Activated naive CD8-positive, alpha-beta T cell (primary cell): ENCODE data around the gene LDB2.

Source experiments
- H3K27ac Mint-ChIP-seq: one replicate; pipeline ENCODE4 v1.8.0; 2021; ENCODE audit warnings: mixed read lengths
- H3K27me3 Mint-ChIP-seq: one replicate; pipeline ENCODE4 v1.8.0; 2021; ENCODE audit warnings: mixed read lengths
- H3K36me3 Mint-ChIP-seq: one replicate; pipeline ENCODE4 v1.8.0; 2021; ENCODE audit warnings: mixed read lengths
- H3K4me1 Mint-ChIP-seq: one replicate; pipeline ENCODE4 v1.8.0; 2021; ENCODE audit warnings: low read depth, mixed read lengths
- H3K4me3 Mint-ChIP-seq: one replicate; pipeline ENCODE4 v1.8.0; 2021; ENCODE audit warnings: mild to moderate bottlenecking, mixed read lengths
- H3K9me3 Mint-ChIP-seq: one replicate; pipeline ENCODE4 v1.8.0; 2021; ENCODE audit warnings: low read depth, mixed read lengths

LDB2 gene

DNA sequence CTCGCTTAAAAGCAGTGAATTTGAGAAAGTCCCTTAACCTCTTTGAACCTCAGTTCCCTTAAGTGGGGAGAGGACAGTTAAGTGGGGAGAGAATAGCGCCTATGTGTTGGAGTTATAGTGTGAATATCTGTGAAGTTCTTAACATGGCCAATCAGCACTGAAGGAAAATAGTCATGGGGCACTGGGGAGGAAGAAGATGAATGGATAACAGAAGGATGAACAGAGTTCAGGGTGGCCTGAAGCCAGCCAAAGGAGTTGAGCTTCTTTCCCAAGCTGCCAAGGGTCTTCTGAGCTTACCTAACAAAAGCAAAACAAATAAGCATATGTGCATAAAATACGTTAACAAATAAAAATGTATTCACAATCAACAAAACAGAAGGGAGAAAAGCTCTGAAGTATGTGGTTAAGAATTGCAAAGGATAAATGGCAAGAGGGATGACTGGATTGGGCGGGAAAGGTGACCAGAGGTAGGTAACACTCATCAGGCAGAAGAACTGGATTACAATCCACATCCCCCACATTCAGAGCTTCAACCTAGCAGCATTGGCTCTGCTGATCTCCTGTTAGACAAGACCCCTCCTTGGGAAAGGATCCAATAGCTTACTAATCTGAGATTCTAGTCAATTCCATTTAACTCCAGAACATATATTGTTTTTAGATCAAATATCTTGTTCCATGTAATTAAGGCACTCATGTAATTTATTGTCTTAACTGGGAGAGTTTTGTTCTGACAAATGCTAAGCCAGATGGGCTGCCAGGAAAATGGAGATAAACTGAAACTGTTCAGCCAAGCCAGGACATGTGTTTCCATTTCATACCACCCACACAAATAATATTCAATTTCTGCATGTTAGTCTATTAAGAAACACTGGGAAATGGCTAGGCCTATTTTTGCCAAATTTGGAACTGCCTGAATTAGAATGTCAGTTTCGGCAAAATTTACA lies 221.2 kb downstream of the LDB2 start:
- Mint-ChIP-seq H3K27ac (no peak overlapping the region), H3K27me3 (peaks cover 3% of the 10 kb centered on the region), H3K36me3 (no peaks in the 10 kb centered on the region), H3K9me3 (no peaks in the 10 kb centered on the region), H3K4me3 (no peak overlapping the region), H3K4me1 (no peaks in the 10 kb centered on the region)

DNA sequence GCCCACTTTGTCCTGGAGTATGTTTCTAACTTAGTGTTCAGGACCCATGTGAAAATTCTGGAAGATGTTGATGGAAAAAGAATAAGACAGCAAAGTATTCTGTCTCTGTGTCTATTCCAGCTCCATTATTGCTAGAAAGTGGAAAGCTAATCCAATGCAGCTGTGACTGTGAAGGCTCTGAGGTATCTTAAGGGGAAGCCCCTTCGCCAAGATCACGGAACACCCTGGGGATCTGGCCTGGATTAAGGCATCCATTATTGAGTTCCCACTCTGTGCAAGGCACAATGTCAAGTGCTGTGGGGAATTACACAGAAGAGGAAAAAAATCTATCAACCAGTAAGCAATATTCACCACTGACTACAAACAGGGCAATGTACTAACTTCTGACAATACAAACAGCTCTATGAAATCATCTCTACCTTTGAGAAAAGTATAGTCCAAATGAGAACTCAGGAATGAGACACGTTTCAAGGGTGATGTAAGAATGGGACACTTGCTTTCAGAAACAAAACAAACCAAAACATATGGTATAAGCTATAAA lies 222.1 kb downstream of the LDB2 start:
- H3K4me1 Mint-ChIP-seq: no peaks in the 10 kb centered on the region
- H3K4me3 Mint-ChIP-seq: no peak overlapping the region
- H3K27ac Mint-ChIP-seq: no peak overlapping the region
- H3K9me3 Mint-ChIP-seq: no peaks in the 10 kb centered on the region
- peaks cover 3% of the 10 kb centered on the region for H3K27me3 Mint-ChIP-seq
- no peaks in the 10 kb centered on the region for H3K36me3 Mint-ChIP-seq

DNA sequence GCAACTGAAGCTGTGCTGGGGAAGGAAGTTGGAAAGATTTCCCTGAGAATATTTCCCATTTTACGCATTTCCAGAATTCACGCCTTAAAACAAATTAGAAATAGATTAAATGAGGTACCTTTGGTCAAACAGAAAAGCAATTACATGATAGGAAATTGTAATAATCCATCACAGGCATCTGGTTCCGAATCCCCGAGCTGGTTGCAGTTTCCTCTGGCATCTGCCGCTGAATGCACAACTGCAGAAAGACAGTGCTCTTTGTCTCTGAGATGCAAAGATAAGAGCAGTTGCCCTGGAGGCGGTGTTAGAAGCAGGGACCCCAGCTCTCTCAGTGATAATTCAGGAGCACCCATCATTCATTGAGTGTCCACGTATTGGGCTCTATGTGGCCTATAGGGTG lies 224.4 kb downstream of the LDB2 start:
- Mint-ChIP-seq H3K9me3 (no peaks in the 10 kb centered on the region), H3K4me1 (no peaks in the 10 kb centered on the region), H3K27me3 (peaks cover 3% of the 10 kb centered on the region), H3K4me3 (no peak overlapping the region), H3K27ac (no peak overlapping the region), H3K36me3 (no peaks in the 10 kb centered on the region)

DNA sequence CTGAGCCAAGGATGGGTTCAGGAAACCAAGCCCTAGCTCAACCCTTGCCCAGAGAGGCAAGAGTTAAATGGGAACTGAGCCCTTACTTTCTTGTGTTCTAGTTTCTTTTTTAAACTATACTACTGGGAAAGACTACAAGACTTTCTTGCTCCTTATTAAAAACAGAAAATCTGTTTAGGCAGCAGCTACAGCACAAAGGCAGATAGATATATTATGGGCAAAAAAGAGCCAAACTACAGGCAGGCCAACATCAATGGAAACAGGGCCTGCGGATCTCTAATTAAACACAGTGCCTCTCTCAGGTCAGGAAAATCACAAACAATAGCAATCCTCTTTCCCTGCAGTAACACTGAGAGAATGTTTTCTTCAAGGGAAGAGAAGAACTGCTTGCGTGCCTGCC lies 226.0 kb downstream of the LDB2 start:
- Mint-ChIP-seq H3K9me3 (no peaks in the 10 kb centered on the region), H3K27me3 (peaks cover 2% of the 10 kb centered on the region)

DNA sequence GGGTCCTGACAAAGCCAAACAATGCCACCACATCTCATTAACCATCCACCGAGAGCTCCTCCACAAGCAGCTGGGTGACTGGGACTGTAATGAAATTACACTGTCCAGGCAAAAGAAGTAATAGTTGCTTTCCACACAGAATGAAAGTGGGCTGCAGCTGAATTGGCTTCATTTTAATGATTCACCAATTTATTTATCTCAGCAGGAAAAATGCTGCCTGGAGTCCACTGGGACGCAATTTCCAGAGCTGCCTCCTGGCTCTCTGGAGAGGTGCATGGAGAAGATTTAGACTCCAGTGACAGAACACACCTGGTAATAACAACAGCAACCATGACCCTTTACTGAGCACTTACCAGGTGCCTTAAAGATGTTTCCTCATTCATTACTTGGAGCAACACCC lies 226.7 kb downstream of the LDB2 start:
- no peak overlapping the region for H3K4me3 Mint-ChIP-seq
- no peak overlapping the region for H3K27ac Mint-ChIP-seq
- no peaks in the 10 kb centered on the region for H3K9me3 Mint-ChIP-seq
- no peaks in the 10 kb centered on the region for H3K4me1 Mint-ChIP-seq
- H3K36me3 Mint-ChIP-seq: no peaks in the 10 kb centered on the region
- H3K27me3 Mint-ChIP-seq: peaks cover 2% of the 10 kb centered on the region

More for the DNA sequence above, 226.0 kb downstream of the LDB2 start:
- Mint-ChIP-seq H3K36me3 (no peaks in the 10 kb centered on the region), H3K4me3 (no peak overlapping the region), H3K4me1 (no peaks in the 10 kb centered on the region), H3K27ac (no peak overlapping the region)

DNA sequence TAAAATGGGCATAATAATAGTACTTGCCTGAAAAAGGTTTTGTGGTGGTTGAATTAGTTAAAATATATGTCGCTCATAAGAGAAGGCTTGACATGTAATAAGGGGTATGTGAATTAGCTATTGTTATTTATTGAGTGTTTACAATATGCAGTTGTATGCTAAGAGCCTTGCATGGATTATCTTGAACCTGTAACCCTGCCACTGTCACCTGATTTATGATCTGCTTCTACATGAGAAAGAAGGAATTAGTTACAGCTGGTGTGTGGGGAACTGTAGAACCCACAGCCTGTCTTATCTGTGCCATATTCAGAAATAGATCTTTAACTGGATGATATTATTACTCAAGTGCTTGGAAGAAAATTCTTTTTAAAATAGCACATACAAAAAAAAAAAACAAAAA lies 227.7 kb downstream of the LDB2 start:
- Mint-ChIP-seq H3K9me3 (no peaks in the 10 kb centered on the region), H3K4me3 (no peak overlapping the region), H3K4me1 (no peaks in the 10 kb centered on the region), H3K27me3 (peaks cover 4% of the 10 kb centered on the region), H3K36me3 (no peaks in the 10 kb centered on the region), H3K27ac (no peak overlapping the region)

DNA sequence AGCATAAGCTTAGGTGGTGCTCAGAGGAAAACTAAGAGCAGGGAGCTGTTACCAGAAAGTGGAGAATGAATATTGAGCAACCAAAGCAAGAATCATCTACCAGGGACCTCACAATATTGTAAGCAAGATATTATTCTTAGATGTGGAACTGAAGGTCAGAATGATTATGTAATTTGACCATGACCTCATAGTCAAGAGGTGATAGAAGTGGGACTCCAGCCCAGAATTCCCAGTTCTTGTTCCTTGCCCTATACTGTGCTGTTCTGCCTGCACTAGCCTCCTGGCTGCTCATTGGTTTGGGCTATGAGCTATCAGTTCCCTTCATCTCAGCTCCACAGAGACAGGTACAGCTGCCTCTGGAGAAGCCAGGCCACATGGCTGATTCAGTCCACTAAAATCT lies 229.4 kb downstream of the LDB2 start:
- Mint-ChIP-seq H3K27ac (no peak overlapping the region), H3K27me3 (peaks cover 2% of the 10 kb centered on the region), H3K4me1 (no peaks in the 10 kb centered on the region), H3K36me3 (no peaks in the 10 kb centered on the region), H3K9me3 (peaks cover 3% of the 10 kb centered on the region), H3K4me3 (no peak overlapping the region)

DNA sequence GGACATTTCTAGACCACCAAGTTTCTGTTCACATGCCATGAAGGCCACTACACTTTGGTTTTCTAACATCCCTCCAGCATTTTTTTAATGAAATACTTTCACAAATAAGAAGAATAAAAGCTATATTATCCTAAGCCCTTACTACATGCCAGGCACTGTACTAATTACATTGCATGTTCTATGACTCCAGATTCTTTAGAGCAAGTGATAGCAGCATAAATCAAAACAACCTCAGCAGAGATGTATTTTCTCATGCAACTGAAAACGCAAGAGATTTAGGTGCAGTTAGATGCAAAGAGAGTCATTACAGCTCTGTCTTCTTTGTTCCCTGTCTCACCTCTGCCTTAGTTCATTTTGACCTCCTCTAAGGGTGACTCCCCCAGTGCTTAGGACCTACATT lies 230.0 kb downstream of the LDB2 start:
- Mint-ChIP-seq H3K4me1 (no peaks in the 10 kb centered on the region), H3K4me3 (no peak overlapping the region), H3K36me3 (no peaks in the 10 kb centered on the region), H3K9me3 (peaks cover 3% of the 10 kb centered on the region), H3K27ac (no peak overlapping the region), H3K27me3 (peaks cover 2% of the 10 kb centered on the region)

DNA sequence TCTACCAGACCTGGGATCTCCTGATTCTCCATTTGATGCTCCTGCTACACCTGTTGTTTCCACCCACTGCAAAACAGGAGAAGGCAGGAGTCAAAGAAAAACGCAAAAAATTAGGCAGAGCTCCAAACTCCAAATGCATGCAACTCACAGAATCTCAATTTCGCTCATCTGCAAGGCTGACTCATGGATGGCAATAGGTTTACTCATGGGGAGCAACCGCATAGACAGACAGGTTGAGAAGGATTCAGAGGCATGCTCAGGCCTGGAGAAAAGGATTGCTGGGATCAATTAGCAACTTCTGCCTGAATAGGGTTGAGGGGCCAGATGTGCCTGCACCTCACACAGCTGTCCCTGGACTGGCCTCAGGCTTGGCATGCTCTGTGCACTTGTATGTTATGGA lies 231.0 kb downstream of the LDB2 start:
- Mint-ChIP-seq H3K4me3 (no peak overlapping the region), H3K27ac (no peak overlapping the region), H3K36me3 (no peaks in the 10 kb centered on the region), H3K4me1 (no peaks in the 10 kb centered on the region), H3K27me3 (peaks cover 2% of the 10 kb centered on the region), H3K9me3 (peaks cover 3% of the 10 kb centered on the region)

DNA sequence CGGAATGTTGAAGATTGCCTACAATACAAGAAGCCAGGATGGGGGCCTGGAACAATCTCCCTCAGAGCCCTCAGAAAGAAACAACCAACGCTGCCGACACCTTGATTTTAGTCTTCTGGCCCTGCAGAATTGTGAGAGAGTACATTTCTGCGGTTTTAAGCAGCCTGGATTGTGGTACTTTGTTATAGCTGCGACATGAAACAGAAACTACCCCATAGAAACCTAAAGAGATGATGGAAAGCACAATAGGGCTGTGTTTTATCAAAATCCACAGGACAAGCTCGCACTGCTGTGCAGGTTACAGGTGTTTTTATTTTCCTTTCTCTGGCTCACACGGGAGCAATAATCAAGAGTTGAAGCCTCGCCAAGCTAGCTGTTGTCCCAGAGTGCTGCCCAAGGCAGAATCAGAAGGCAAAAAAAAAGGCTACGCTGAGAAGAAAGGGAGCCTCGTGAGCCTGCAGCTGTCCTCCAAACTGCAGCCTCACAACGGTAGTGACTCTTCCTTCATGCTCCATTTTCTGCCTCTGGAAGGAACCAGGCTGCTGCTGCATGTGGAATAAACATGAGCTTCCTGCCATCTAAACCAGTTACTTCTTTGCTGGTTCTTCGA lies 232.4 kb downstream of the LDB2 start:
- Mint-ChIP-seq H3K4me3 (no peak overlapping the region), H3K36me3 (no peaks in the 10 kb centered on the region), H3K27ac (no peak overlapping the region), H3K27me3 (peaks cover 3% of the 10 kb centered on the region), H3K4me1 (no peaks in the 10 kb centered on the region), H3K9me3 (peaks cover 3% of the 10 kb centered on the region)

DNA sequence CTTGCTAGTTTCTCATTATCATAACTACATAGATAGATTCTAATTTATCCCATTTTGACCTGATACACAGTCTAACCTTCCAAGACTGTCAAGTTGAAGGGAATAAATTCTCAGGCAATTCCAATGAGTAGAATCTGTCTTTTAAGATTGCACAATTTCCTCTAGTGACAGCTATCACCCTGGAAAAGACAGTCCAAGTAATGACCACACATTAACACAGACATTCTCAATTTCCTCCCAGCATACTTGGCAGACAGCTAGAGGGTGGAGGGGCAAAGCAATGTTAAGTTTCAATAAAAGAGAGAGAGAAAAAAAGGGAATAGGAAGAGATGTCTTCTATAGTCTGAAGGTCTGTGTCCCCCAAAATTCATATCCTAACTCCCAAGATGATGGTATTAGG lies 234.7 kb downstream of the LDB2 start:
- no peak overlapping the region for H3K4me3 Mint-ChIP-seq

DNA sequence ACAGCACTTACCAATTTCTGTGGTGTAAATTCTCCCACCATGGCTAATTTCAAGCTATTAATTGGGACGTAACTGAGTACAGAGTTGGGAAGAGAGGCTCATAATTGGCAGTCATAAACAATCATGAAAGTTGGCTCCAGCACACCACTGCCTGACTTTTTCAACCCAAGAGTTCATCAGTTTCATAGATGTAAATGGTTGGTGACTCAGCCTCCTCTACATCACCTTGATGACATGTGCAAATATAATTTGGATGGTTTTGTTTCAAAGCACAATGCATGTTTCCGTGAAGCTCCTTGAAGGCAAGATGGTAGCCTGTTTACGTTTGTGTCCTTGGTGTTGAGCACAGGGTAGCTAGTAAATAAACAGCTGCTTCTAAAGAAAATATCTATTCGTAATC lies 235.1 kb downstream of the LDB2 start:
- Mint-ChIP-seq H3K36me3 (no peaks in the 10 kb centered on the region), H3K4me3 (no peak overlapping the region), H3K4me1 (no peaks in the 10 kb centered on the region), H3K27ac (no peak overlapping the region), H3K27me3 (peaks cover 3% of the 10 kb centered on the region), H3K9me3 (peaks cover 3% of the 10 kb centered on the region)

More for the DNA sequence above, 234.7 kb downstream of the LDB2 start:
- Mint-ChIP-seq H3K4me1 (no peaks in the 10 kb centered on the region), H3K27me3 (peaks cover 3% of the 10 kb centered on the region), H3K27ac (no peak overlapping the region), H3K36me3 (no peaks in the 10 kb centered on the region), H3K9me3 (peaks cover 3% of the 10 kb centered on the region)

DNA sequence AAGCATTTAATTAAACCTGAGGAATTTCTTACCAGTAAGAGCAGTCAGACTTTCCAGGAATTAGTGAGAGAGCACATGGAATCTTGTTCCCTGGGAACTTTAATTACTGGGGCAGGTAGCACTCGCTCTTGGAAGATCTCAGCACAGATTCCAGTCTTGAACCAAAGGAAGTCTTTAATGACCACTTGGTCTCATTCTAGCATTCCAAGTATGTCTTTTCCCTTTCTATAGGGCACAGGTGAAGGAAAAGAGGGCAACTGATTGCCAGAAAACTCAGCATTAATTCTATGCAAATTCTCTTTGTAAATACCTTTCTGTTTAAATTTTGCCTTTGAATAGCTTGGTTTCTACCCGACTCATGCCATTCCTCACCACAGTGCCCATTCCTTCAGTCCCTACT lies 236.6 kb downstream of the LDB2 start:
- Mint-ChIP-seq H3K27ac (no peak overlapping the region), H3K36me3 (no peaks in the 10 kb centered on the region), H3K9me3 (peaks cover 3% of the 10 kb centered on the region), H3K4me1 (no peaks in the 10 kb centered on the region), H3K27me3 (peaks cover 3% of the 10 kb centered on the region), H3K4me3 (no peak overlapping the region)

DNA sequence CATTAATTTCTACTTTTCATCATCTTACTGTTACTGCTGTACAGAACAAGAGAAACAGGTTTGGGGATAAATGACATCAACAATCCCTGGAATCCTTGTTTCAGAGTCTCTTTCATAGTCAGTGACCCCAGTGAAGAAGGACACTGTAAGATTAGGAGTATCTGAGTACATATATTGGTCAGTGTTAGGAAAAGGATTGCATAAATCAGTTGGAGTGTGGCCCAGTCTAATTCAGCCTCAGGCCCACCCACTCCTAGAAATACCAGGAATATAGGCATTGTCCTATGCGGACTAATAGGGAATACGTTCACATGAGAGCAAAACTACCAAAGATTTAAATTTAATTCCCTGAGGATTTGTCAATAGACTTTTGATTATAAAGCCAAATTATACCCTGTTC lies 237.8 kb downstream of the LDB2 start:
- Mint-ChIP-seq H3K27ac (no peak overlapping the region), H3K9me3 (peaks cover 3% of the 10 kb centered on the region), H3K4me1 (no peaks in the 10 kb centered on the region), H3K36me3 (no peaks in the 10 kb centered on the region), H3K27me3 (peaks cover 1% of the 10 kb centered on the region), H3K4me3 (no peak overlapping the region)

DNA sequence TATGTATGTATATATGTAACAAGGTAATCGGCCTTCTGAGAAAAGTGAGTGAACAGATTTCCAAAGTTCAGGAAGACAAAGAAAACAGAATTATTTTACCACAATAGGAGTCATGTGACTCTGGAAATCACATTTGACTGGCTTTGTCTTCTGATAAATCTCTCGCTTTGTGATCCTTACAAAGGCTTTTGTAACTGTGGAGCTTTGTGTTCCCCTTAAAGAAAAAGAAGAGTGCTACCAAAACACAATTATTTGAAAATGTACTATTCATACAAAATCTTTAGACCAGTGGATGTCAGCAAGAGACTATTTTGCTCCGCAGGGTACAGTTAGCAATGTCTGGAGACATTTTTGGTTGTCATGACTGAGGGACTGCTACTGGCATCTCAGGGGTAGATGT lies 238.8 kb downstream of the LDB2 start:
- Mint-ChIP-seq H3K36me3 (no peaks in the 10 kb centered on the region), H3K9me3 (peaks cover 2% of the 10 kb centered on the region), H3K27me3 (peaks cover 1% of the 10 kb centered on the region), H3K4me3 (no peak overlapping the region), H3K27ac (no peak overlapping the region), H3K4me1 (no peaks in the 10 kb centered on the region)
